ENCODE results near the gene DUSP22.

- TF ChIP-seq, protein P1, sequence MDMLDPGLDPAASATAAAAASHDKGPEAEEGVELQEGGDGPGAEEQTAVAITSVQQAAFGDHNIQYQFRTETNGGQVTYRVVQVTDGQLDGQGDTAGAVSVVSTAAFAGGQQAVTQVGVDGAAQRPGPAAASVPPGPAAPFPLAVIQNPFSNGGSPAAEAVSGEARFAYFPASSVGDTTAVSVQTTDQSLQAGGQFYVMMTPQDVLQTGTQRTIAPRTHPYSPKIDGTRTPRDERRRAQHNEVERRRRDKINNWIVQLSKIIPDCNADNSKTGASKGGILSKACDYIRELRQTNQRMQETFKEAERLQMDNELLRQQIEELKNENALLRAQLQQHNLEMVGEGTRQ (IDR thresholded peaks at IDR 0.05), result no peak
- TF ChIP-seq REST (IDR thresholded peaks at IDR 0.05) (no peak), CTCF (IDR thresholded peaks at IDR 0.05) (no peak), EP300 (IDR thresholded peaks at IDR 0.05) (no peak), CBX8 (IDR thresholded peaks at IDR 0.05) (no peak), EHMT2 (IDR thresholded peaks at IDR 0.05; ENCODE audit: low read depth) (no peak), POLR2A (IDR thresholded peaks at IDR 0.05; ENCODE audit: low read length) (no peak), CEBPB (IDR thresholded peaks at IDR 0.05) (no peak), NFE2L2 (conservative IDR thresholded peaks at IDR 0.05; ENCODE audit: low read length) (no peak), HOXB13 (CRISPR knock-in tag; IDR thresholded peaks at IDR 0.05; ENCODE audit: low read depth) (no peak), MAZ (IDR thresholded peaks at IDR 0.05; ENCODE audit: borderline replicate concordance, low read depth, low read length) (no peak)
- TF ChIP-seq, protein P2, sequence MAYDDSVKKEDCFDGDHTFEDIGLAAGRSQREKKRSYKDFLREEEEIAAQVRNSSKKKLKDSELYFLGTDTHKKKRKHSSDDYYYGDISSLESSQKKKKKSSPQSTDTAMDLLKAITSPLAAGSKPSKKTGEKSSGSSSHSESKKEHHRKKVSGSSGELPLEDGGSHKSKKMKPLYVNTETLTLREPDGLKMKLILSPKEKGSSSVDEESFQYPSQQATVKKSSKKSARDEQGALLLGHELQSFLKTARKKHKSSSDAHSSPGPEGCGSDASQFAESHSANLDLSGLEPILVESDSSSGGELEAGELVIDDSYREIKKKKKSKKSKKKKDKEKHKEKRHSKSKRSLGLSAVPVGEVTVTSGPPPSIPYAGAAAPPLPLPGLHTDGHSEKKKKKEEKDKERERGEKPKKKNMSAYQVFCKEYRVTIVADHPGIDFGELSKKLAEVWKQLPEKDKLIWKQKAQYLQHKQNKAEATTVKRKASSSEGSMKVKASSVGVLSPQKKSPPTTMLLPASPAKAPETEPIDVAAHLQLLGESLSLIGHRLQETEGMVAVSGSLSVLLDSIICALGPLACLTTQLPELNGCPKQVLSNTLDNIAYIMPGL (CRISPR knock-in tag; IDR thresholded peaks at IDR 0.05; ENCODE audit: borderline replicate concordance), result no peak
Observed at GRCh38 chr6:290111-290922, 2.0 kb upstream of the DUSP22 start.
